ENCODE results near the gene CTSS.

DNA sequence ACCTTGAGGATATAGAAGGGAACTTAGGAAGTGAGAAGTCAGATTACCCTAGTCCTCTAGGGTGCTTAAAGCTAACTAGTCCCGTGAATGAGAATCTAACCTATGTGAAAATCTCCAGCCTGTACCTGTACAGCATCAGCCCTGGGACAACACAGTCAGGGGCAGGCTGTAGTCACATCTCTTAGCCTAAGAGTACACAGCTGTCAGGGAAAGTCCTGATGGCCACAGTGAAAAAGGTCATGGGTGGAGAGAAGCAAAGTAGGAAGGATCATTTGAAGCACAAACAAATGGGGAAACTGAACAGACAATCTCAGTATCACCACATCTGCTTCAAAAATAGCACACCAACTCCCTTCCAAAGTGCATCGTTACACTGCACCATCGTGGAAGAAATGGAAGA, 30.8 kb upstream of the CTSS start:
- TF ChIP-seq EZH2 (IDR thresholded peaks at IDR 0.05) (no peak), YY1 (IDR thresholded peaks at IDR 0.05; ENCODE audit: extremely low read depth, insufficient replicate concordance, low read depth, low read length) (no peak), EGR1 (IDR thresholded peaks at IDR 0.05; ENCODE audit: low read depth) (no peak), FOSL1 (IDR thresholded peaks at IDR 0.05; ENCODE audit: low read depth) (no peak), SRF (IDR thresholded peaks at IDR 0.05; ENCODE audit: low read depth) (no peak), POLR2AphosphoS5 (IDR thresholded peaks at IDR 0.05; ENCODE audit: low read depth, low read length) (no peak), POLR2A (IDR thresholded peaks at IDR 0.05; ENCODE audit: borderline replicate concordance, extremely low read depth, insufficient read depth, insufficient read length) (no peak)
- TF ChIP-seq, protein P1, sequence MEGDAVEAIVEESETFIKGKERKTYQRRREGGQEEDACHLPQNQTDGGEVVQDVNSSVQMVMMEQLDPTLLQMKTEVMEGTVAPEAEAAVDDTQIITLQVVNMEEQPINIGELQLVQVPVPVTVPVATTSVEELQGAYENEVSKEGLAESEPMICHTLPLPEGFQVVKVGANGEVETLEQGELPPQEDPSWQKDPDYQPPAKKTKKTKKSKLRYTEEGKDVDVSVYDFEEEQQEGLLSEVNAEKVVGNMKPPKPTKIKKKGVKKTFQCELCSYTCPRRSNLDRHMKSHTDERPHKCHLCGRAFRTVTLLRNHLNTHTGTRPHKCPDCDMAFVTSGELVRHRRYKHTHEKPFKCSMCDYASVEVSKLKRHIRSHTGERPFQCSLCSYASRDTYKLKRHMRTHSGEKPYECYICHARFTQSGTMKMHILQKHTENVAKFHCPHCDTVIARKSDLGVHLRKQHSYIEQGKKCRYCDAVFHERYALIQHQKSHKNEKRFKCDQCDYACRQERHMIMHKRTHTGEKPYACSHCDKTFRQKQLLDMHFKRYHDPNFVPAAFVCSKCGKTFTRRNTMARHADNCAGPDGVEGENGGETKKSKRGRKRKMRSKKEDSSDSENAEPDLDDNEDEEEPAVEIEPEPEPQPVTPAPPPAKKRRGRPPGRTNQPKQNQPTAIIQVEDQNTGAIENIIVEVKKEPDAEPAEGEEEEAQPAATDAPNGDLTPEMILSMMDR (IDR thresholded peaks at IDR 0.05 in 2 of 3, conservative IDR thresholded peaks at IDR 0.05 in 1 of 3; ENCODE audit: borderline replicate concordance in 1 of 3, insufficient read depth in 1 of 3, low read depth in 2 of 3, low read length in 2 of 3) = no peak
- TF ChIP-seq, protein P2, sequence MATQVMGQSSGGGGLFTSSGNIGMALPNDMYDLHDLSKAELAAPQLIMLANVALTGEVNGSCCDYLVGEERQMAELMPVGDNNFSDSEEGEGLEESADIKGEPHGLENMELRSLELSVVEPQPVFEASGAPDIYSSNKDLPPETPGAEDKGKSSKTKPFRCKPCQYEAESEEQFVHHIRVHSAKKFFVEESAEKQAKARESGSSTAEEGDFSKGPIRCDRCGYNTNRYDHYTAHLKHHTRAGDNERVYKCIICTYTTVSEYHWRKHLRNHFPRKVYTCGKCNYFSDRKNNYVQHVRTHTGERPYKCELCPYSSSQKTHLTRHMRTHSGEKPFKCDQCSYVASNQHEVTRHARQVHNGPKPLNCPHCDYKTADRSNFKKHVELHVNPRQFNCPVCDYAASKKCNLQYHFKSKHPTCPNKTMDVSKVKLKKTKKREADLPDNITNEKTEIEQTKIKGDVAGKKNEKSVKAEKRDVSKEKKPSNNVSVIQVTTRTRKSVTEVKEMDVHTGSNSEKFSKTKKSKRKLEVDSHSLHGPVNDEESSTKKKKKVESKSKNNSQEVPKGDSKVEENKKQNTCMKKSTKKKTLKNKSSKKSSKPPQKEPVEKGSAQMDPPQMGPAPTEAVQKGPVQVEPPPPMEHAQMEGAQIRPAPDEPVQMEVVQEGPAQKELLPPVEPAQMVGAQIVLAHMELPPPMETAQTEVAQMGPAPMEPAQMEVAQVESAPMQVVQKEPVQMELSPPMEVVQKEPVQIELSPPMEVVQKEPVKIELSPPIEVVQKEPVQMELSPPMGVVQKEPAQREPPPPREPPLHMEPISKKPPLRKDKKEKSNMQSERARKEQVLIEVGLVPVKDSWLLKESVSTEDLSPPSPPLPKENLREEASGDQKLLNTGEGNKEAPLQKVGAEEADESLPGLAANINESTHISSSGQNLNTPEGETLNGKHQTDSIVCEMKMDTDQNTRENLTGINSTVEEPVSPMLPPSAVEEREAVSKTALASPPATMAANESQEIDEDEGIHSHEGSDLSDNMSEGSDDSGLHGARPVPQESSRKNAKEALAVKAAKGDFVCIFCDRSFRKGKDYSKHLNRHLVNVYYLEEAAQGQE (IDR thresholded peaks at IDR 0.05; ENCODE audit: low read depth) = no peak
